Measurements from ENCODE around the gene SLBP.
"Not testable (repeated sequence)": the region's sequence is repeated elsewhere in the genome, so short reads cannot be mapped to it uniquely, and the experiment has no call there.

The SLBP gene

GRCh38 chr4:1708581-1708980 is 3.5 kb downstream of the SLBP start:
- DNase-seq = no peak

DNA sequence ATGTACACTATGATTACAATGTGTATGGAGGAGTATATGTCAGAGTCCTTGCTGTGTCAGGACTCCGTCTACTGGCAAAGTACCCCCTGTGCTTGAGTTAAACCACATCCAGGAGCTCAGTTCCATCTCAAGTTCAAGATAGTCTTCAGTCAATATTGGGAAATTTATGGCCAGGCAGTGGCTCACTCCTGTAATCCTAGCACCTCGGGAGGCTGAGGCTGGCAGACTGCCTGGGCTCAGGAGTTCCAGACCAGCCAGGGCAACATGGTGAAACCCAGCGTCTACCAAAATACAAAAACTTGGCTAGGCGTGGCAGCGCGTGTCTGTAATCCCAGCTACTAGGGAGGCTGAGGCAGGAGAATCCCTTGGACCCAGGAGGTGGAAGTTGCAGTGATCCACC is 5.8 kb downstream of the SLBP start:
- no peak for DNase-seq

- no peak for DNase-seq
Observed at GRCh38 chr4:1705732-1706131, 6.4 kb downstream of the SLBP start.

DNA sequence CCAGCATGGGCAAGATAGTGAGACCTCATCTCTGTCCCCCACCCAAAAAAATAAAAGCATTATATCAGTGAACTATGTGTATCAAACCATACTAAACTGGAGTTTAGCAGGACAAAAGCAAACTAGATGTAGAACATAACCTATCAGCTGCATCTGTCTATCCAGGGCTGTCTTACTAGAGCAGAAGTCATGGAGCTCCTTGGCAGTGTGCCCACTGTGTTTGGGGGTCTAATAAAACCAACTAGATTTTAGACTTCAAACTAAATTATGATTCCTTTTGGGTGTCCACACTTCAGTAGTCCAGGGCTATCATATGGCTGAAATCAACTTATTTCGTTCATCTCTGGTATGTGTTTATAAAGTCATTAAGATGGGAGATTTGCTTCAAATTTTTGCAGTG is 8.3 kb downstream of the SLBP start:
- DNase-seq = no peak

DNA sequence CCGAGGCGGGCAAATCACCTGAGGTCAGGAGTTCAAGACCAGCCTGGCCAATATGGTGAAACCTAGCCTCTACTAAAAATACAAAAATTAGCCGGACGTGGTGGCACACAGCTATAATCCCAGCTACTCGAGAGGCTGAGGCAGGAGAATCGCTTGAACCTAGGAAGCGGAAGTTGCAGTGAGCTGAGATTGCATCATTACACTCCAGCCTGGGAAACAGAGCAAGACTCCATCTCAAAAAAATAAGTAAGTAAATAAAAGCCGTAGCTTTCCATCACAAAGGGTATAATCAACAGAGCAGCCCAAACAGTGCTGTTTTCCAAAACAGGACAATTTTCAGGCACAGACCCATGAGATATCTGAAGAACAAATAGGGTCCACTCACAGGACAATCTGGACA is 10.4 kb downstream of the SLBP start:
- not testable (repeated sequence) for DNase-seq

- peak; percentile 92 for DNase-seq
Observed at GRCh38 chr4:1695913-1696312, 16.2 kb downstream of the SLBP start.

- peak; percentile 69 for DNase-seq
Observed at GRCh38 chr4:1693131-1693896, 18.8 kb downstream of the SLBP start.

- DNase-seq = no peak
Observed at GRCh38 chr4:1691737-1692373, 20.3 kb downstream of the SLBP start.

DNA sequence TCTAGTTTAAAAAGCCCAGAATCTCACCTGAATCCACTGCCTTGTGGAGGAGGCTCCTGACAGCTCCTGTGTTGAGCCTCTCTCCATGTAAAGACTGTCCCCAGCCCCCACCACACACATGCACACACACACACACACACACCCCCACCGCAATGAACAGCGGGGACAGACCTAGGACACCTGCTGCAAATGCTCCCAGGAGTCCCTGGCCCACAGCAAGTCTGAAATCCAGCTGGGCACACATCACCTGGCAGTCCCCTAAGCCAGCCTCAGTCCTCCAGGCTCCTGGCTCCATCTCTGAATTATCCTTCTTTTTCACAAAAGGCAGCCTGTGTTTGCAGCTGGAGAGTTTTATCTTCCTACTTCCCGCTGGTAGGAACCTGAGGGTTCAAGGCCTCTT is 21.4 kb downstream of the SLBP start:
- no peak for DNase-seq

DNA sequence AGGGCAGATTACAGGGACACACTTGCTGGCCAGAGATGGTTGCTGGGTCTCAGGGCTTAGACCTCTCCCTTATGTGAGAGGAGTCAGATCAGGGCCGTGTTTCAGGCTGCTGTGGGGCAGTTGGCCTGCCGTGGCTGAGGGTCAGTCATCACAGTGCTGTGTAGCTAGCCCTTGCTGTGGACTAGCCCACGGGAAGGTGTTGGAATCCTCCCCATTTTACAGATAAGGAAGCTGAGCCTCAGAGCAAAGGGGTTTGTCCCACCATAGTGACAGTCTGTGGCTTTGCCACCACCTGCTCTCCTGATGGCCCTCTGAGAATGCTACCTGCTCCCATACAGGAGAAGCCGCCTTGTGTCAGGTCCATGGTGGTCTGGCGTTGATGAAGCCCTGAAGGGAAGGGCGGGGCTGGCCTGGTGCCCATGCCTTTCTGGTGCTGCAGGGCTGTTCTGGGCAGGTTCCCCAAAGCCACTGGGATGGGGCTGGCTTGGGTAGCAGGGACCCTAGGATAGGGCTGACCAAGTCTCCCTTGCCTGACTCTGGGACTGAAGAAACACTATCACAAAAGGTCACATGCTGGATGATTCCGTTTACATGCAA is 25.6 kb downstream of the SLBP start:
- DNase-seq = no peak

DNA sequence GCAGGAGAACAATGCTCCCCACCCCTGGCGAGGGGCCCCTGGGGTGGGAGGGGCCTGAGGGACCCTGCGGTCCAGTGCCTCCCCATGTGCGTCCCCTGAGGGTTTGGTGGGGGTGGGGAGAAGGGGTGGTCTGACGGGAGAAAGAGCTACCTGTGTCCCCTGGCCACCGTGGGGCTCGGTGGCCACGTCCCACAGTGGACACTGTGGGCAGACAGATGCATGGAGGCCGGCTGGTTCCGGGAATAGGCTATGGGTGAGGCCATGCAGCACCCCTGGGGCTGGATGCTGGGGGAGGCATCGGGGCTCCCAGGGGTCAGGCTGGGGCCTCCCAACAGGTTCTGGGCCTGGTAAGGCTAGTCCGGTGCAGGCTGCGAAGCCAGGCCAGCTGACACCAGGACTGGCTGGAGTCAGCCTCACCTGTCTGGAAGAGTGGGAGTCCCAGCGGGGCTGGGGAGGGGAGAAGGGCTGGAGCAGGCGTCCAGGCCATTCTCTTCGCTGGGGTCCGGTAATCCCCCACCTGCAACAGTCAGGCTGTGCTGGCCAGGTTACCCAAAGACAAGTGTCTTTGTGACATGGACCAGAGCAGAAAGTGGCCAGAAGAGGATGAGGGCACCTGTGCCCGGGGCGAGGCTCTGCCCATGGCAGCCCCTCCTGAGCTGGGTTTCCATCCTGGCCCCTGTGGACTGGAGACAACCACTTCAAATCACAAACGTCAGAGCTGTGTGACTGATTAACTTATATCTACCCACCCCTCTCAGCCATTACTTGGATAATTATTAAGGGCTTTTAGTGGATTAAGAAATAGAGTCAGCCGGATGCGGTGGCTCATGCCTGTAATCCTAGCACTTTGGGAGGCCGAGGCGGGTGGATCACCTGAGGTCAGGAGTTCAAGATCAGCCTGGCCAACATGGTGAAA is 26.6 kb downstream of the SLBP start:
- peak; percentile 36 for DNase-seq

DNA sequence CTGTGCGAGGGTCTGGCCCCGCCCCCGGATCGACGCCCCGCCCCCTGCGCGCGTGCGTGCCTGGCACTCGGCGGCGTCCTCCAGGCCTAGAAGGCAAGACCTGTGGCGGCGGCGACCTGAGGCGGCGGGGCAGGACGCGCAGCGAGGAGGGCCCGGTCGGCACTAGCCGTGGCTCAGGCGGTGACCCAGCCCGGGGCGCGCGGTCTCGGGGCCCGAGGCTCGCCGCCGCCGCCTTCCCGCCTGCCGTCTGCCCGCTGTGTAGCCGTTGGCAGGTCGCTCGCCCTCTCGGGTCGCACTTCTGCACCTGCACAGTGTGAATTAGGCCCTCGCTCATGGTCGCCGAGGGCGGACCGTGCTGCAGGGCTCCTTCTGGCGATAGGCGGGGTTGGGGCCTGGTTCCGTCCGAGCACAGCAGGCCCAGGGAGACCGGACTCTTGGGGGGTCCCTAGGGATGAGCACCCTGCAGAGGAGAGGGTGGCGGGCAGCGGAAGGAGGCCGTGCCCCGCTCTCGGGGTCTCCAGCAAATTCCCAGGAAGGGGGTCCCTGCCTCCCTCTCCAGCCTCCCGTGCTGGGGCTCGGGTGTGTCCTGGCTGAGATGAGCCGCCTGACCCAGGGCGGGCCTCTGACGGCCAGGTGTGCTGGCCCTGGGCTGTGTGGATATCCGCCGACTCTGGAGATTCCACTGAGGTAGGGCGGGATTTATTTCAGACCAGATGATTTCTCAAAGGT is 27.4 kb downstream of the SLBP start:
- peak; percentile 31 for DNase-seq

GRCh38 chr4:1683736-1684505 is 28.2 kb downstream of the SLBP start, which contains the start of gene FAM53A:
Gene FAM53A (minus strand): TSS chr4:1684313. CDS start chr4:1668741, 15,572 bp downstream.
- DNase-seq = peak; percentile 93

GRCh38 chr4:1683261-1683735 is 28.8 kb downstream of the SLBP start:
- no peak for DNase-seq

DNA sequence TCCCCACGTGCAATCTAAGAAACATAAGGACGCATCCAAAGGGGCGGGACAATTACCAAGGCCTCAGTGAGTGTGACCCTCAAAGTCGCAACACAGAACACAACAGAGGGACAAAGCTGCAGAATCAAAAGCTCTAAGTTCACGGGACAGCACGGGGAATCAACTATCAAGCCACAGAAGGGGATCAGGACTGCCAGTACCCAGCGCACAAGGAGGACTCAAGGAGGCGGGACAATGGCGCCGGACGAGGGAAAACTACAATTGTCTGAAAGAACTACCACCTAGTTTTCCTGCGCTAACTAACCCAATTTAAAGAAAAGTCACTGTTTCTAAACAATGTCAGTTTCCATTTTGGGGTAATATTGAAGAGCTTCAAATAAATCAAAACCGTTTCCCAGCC is 29.3 kb downstream of the SLBP start:
- no peak for DNase-seq

DNA sequence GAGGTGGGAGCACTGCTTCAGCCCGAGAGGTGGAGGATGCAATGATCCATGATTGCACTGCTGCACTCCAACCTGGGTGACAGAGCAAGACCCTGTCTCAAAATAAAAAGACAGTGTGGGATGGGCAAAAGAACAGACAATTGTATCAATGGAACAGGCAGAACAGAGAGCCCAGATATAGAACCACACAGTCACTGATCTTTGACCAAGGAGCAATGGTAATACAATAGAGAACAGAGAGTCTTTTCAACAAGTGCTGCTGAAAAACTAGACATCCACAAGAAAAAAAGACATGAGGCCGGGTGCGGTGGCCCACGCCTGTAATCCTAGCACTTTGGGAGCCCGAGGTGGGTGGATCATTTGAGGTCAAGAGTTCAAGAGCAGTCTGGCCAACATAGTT is 33.9 kb downstream of the SLBP start:
- no peak for DNase-seq

GRCh38 chr4:1676605-1677525 is 35.3 kb downstream of the SLBP start:
- DNase-seq = no peak

- DNase-seq = no peak
Observed at GRCh38 chr4:1675802-1676137, 36.3 kb downstream of the SLBP start.

DNA sequence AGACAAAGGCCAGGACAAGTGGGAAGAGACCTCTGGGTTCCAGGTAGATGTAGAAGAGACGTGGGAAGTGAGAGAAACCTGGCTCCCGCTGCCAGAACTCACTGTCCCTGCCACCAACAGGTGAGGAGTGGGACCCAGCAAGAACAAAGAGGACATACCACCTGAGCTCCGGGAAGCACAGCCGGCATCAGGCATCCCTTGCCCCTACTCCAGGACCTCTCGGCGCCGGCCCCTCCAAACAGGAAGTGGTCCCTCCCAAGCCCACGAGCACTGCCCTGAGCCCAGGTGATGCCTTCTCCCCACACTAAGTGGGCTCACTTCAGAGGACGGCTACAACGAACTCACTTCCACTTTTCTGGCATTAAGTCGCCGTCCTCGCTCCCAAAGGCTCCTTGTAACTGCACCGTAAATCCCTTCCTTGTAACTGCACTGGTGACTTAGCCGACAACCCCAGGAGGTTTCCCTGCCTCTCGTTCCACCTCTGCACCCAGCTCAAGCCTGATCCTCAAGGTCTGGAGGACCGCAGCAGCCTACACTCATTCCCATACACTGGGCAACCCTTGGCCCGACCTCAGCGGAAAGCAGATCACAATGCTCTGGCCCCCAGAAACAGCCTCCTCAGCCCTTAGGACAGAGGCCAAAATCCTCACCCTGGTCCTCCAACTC is 36.9 kb downstream of the SLBP start:
- DNase-seq = no peak

- DNase-seq = no peak
Observed at GRCh38 chr4:1674682-1675081, 37.4 kb downstream of the SLBP start.
